Measurements from ENCODE around the gene FOXL1. TPM values are rescaled to one million over a fixed set of nuclear protein-coding genes. Genes with fewer than 3 reads are reported as not detected.

The FOXL1 gene
- total RNA-seq, 4 donors from 2014 or later = 0.23 to 0.40 TPM; not detected in 2

GRCh38 chr16:86575754-86576557, 2.4 kb upstream of the FOXL1 start:
- H3K9me3 ChIP-seq = no peaks in the 10 kb centered on the region
- no peaks in the 10 kb centered on the region for H3K36me3 ChIP-seq
- peaks cover 31% of the 10 kb centered on the region for H3K4me1 ChIP-seq
- H3K27me3 ChIP-seq = peaks cover 100% of the 10 kb centered on the region
- DNase-seq (ENCODE audit: low spot score in 2 of 2) = peak in 1 of 2 donors; percentile 46
- under 1% methylated on average over 40 of the region's 54 CpGs for WGBS
- TF ChIP-seq POLR2AphosphoS5 (IDR thresholded peaks at IDR 0.05) = no peak
- TF ChIP-seq, protein P1, sequence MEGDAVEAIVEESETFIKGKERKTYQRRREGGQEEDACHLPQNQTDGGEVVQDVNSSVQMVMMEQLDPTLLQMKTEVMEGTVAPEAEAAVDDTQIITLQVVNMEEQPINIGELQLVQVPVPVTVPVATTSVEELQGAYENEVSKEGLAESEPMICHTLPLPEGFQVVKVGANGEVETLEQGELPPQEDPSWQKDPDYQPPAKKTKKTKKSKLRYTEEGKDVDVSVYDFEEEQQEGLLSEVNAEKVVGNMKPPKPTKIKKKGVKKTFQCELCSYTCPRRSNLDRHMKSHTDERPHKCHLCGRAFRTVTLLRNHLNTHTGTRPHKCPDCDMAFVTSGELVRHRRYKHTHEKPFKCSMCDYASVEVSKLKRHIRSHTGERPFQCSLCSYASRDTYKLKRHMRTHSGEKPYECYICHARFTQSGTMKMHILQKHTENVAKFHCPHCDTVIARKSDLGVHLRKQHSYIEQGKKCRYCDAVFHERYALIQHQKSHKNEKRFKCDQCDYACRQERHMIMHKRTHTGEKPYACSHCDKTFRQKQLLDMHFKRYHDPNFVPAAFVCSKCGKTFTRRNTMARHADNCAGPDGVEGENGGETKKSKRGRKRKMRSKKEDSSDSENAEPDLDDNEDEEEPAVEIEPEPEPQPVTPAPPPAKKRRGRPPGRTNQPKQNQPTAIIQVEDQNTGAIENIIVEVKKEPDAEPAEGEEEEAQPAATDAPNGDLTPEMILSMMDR (IDR thresholded peaks at IDR 0.05) = peak in 1 of 2 donors; percentile 40
- peak overlapping the region; percentile 39 for H3K4me3 ChIP-seq
- no peak overlapping the region for H3K27ac ChIP-seq

DNA sequence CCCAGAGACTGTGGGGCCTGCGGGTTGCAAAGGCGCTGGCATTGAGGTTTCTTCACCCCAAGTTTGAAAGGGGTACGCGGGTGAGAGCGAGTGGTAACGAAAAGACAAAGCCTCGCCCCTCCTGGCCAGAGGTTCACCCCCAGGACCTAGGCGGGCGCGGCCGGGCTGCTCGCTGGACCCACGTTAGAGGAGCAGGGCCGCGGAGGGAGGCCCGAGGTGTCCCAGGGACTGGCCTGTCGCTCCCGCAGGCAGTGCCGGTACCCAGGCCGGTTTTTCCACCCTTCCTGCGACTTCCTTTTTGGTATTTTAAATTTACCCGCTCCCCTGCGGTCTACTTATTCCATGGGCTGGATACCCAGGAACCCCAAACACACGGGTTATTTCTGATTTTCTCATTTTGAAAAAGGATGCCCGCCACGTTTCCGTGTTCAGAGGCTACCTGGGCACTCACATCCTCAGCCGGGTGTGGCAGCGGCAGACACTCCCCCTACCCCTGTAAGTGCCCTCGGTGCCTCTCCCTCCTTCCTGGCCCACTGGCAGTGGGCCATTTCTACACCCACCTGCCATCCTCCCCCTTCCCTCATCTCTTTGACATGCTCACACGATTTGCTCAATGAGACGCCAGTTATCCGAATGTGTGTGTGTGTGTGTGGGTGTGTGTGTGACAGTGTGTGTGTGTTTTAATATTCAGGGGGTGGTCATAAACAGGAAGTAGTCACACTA, 1.6 kb upstream of the FOXL1 start:
- 23% methylated on average over 33 of the region's 33 CpGs for WGBS
- no peak overlapping the region for H3K27ac ChIP-seq
- DNase-seq (ENCODE audit: low spot score in 2 of 2) = no peak

DNA sequence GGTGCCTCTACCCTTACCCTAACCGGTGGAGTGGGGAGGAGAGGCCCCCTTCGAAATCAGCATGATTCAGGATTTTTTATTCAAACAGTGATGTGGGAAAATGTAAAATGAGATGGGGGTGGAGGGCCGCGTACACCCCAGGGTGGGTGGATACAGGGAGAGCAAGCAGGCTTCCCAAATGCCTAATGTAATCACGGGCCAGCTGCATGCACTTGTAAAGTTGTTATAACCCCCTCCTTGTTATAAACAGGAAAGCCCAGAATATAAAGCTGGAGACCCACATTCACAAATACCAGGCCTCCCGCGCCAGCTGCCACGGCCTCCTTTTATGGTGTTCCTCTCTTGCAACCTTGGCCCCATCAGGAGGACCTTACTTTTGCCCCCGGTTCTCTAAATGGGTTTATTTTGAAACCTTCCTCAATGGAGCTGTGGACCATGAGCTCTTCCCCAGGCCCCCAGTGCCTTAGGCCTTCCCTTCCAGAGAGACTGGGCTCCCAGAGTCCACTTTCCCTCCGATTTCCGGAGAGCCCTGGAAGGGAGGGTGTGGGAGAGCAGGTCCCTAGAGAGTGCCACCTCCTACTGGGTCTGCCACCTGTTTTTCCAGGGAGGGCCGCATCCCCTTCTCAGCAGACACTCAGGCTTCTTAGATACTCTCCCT, 906 bp upstream of the FOXL1 start:
- 44% methylated on average over 12 of the region's 12 CpGs for WGBS
- TF ChIP-seq POLR2AphosphoS5 (IDR thresholded peaks at IDR 0.05) = no peak
- Histone ChIP-seq H3K36me3 (no peaks in the 10 kb centered on the region), H3K27me3 (peaks cover 99% of the 10 kb centered on the region), H3K4me3 (no peak overlapping the region), H3K4me1 (peaks cover 31% of the 10 kb centered on the region), H3K9me3 (no peaks in the 10 kb centered on the region), H3K27ac (no peak overlapping the region)
- DNase-seq (ENCODE audit: low spot score in 2 of 2) = no peak

More for the DNA sequence above, 1.6 kb upstream of the FOXL1 start:
- TF ChIP-seq POLR2A (IDR thresholded peaks at IDR 0.05) (no peak), POLR2AphosphoS5 (IDR thresholded peaks at IDR 0.05) (no peak), EP300 (IDR thresholded peaks at IDR 0.05) (no peak)
- TF ChIP-seq, protein P1 (IDR thresholded peaks at IDR 0.05) = no peak
- Histone ChIP-seq H3K4me3 (peak overlapping the region; percentile 39), H3K36me3 (no peaks in the 10 kb centered on the region), H3K9me3 (no peaks in the 10 kb centered on the region), H3K4me1 (peaks cover 31% of the 10 kb centered on the region), H3K27me3 (peaks cover 100% of the 10 kb centered on the region)

- 7% methylated on average over 24 of the region's 69 CpGs for WGBS
- DNase-seq (ENCODE audit: low spot score in 2 of 2) = no peak
- Histone ChIP-seq H3K27me3 (peaks cover 95% of the 10 kb centered on the region), H3K36me3 (no peaks in the 10 kb centered on the region), H3K4me1 (peaks cover 31% of the 10 kb centered on the region), H3K9me3 (no peaks in the 10 kb centered on the region), H3K4me3 (peak overlapping the region; percentile 24), H3K27ac (peak overlapping the region; percentile 16)
- TF ChIP-seq EP300 (IDR thresholded peaks at IDR 0.05) (no peak), POLR2AphosphoS5 (IDR thresholded peaks at IDR 0.05) (no peak), POLR2A (IDR thresholded peaks at IDR 0.05) (no peak)
- TF ChIP-seq, protein P1 (IDR thresholded peaks at IDR 0.05) = no peak
Observed at GRCh38 chr16:86578611-86579267, 390 bp downstream of the FOXL1 start.

GRCh38 chr16:86579268-86580062, 1.1 kb downstream of the FOXL1 start:
- no peaks in the 10 kb centered on the region for H3K36me3 ChIP-seq
- H3K4me3 ChIP-seq = peak overlapping the region; percentile 24
- no peak for DNase-seq (ENCODE audit: low spot score in 2 of 2)
- 8% methylated on average over 27 of the region's 69 CpGs for WGBS
- H3K27ac ChIP-seq = peak overlapping the region; percentile 16
- peaks cover 95% of the 10 kb centered on the region for H3K27me3 ChIP-seq
- TF ChIP-seq EP300 (IDR thresholded peaks at IDR 0.05) (no peak), POLR2AphosphoS5 (IDR thresholded peaks at IDR 0.05) (no peak), POLR2A (IDR thresholded peaks at IDR 0.05) (no peak)
- TF ChIP-seq, protein P1 (IDR thresholded peaks at IDR 0.05) = no peak
- no peaks in the 10 kb centered on the region for H3K9me3 ChIP-seq
- H3K4me1 ChIP-seq = peaks cover 31% of the 10 kb centered on the region

Measured in suprapubic skin (tissue), 4 donors.